HG03575 (cell line): ENCODE results near the gene METAP1D.
"Not testable (repeated sequence)": the region's sequence is repeated elsewhere in the genome, so short reads cannot be mapped to it uniquely, and the experiment has no call there.

Experiments used
- ATAC-seq: cut with Tn5 transposase; IDR thresholded peaks from one replicate; pipeline ENCODE4 v1.9.1; 2021; ENCODE audit not compliant: unreplicated experiment, insufficient number of reproducible peaks, low FRiP score; ENCODE audit errors: extremely low read depth

The METAP1D gene

GRCh38 chr2:171991027-171991426 is 8.7 kb upstream of the METAP1D start:
- ATAC-seq = no peak

GRCh38 chr2:171995586-171995985 is 4.2 kb upstream of the METAP1D start:
- ATAC-seq = no peak

GRCh38 chr2:171996021-171996420 is 3.7 kb upstream of the METAP1D start:
- ATAC-seq = no peak

- ATAC-seq = not testable (repeated sequence)
Observed at GRCh38 chr2:171997031-171997430, 2.7 kb upstream of the METAP1D start.

- no peak for ATAC-seq
Observed at GRCh38 chr2:171999161-171999560, 592 bp upstream of the METAP1D start.

GRCh38 chr2:172000696-172001361 is 1.1 kb downstream of the METAP1D start:
- ATAC-seq = no peak

- no peak for ATAC-seq
Observed at GRCh38 chr2:172007372-172007771, 7.6 kb downstream of the METAP1D start.

DNA sequence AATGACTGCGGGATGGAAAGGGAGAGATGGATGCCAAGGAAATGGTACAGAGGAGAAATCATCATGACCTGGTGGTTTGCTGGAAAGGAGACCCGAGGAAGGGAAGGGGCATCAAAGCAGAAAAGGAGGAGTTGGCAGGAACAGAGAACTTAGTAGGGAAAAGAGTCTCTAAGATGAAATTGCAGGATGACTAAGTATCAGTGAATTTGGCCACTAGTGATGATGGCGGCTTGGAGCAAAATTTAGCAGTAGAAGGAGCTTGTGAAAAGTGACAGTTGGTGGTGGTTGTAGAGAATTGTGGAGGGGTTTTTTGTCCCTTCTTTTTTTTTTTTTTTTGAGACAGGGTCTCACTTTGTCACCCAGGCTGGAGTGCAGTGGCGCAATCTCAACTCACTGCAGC is 10.1 kb downstream of the METAP1D start:
- no peak for ATAC-seq

DNA sequence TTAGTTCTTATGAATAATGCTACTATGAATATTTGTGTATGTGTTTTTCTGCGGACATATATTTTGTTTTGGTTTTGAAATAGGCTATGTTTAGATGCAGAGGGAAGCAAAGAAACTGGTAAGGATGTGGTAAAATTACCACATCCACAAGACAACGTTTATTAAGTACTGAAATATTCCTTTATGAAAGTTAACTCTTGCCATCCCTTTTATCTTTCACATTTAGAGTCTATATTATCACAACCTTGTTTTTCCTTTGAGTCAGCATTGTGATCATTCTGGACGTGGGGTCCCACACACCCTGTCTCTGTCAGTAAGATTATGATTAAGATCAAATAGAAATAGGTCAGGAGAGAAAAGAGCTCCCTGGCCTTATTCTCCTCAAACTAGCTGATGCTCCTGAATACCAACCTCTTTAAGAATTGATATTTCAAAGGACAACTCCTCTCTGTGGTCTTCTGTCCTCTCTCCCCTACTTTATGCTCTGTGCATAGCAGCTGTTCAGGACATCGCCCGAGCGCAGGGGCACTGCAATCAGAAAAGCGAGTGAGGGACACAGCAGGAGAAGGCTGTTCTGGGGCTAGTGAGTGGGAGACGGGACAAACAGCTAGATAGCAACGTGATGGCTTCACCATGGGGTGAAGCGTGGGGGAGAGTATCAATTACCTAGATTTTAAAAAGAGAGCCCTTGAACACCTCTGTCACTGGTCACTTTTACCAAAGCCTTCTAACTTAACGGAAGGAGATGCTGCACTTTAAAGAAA is 12.2 kb downstream of the METAP1D start:
- ATAC-seq = no peak

GRCh38 chr2:172012677-172013391 is 13.1 kb downstream of the METAP1D start:
- no peak for ATAC-seq

DNA sequence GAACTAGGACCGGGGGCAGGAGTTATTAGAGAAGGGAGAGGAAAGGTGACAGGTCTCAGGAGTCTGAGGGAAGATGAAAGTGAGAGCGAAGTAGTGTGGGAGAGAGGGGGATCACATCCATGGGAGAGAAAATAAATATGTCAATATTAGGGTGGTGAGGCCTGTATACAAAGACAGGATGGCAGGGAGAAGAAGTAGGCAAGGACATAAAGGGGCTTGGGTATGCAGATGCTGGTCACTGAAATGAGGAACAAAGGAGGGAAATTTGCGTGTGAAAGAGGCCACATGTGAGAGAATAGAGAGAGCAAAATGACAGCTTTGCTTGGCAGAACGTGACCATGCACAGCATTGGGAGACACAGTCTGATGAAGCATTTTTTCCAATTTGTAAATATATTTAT is 13.6 kb downstream of the METAP1D start:
- no peak for ATAC-seq

GRCh38 chr2:172021074-172021931 is 21.6 kb downstream of the METAP1D start:
- no peak for ATAC-seq

- ATAC-seq = no peak
Observed at GRCh38 chr2:172021955-172022354, 22.2 kb downstream of the METAP1D start.

GRCh38 chr2:172031536-172031935 is 31.8 kb downstream of the METAP1D start:
- ATAC-seq = no peak

GRCh38 chr2:172038121-172038520 is 38.4 kb downstream of the METAP1D start:
- ATAC-seq = no peak

DNA sequence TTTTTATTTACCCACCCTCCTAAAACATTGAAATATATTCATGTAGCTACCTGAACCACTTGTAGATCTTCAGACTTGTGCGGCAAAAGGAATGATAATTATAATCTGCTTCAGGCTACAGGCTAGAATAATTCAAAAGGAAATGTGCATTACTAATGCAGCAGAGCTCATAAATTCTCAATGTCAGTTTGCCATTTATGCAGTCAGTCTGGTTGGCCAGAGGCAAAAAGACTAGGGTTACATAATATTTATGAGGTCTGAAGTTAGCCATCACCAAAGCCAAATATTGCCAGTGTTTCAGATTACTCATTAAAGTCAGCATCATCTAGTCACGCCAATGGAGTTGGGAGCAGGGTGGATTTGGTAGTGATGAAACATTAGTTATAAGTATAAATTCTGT is 38.9 kb downstream of the METAP1D start:
- ATAC-seq = no peak

DNA sequence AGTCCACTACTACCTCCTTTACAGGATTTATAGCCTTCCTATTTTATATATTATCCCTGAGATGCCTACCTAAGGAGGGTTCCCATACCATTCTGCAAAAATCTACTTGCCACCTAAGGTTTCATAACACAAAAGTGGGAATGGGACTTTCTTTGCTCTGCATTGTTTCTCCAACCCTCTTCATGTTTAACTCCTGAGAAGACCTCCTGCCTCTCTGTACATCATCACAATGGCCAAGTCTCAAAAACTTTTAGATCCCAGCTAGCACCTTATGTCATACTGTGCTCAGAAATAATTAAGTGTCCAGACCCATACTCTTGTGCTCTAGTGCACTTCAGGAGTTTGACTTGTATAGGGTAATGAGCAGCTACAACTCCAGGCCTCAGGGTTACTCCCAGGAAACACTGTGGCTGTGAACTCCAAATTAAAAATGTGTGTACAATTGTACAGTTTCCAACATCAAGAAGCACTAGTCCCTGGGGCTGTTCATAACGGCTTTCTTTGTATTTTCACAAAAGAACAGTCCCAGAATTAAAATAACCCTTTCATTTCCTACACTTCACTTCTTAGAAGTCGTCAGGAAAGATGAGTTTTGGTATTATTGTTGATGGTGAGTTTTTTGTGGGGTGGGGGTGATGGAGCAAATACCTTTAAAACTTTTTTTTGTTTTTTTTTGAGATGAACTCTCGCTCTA is 39.4 kb downstream of the METAP1D start:
- no peak for ATAC-seq

DNA sequence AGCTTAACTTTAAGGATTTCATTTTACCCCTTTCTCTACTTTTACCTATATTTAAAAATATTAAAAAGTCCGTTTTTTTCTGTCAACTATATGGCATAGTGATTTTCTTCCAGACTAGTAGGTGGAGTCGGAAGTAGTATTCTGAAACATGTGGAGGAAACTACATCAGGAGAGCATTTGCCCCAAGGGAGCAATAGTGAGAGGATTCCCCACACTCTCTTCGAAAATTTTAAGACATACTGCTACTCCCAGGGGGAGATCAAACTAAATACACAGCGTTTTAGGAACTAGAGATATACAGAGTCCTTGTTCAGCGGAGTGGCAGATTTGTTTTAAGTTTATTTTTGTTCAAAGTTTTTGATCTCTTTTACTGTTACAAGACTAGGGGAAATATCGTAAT is 40.6 kb downstream of the METAP1D start:
- no peak for ATAC-seq
